Nephron (organoid): ENCODE data around the gene PFAS.

Experiments used
- H3K27ac Mint-ChIP-seq, 3 experiments: 2 replicates each; pipeline ENCODE4 v1.8.0; 2020; ENCODE audit warnings: mixed read lengths in 3 of 3, mild to moderate bottlenecking in 2 of 3, moderate library complexity in 1 of 3
- H3K27me3 Mint-ChIP-seq: 2 replicates; pipeline ENCODE4 v1.8.0; 2021; ENCODE audit warnings: low read depth, mild to moderate bottlenecking, moderate library complexity, mixed read lengths
- H3K36me3 Mint-ChIP-seq: 2 replicates; pipeline ENCODE4 v1.8.0; 2020; ENCODE audit warnings: low read depth, mixed read lengths
- H3K4me1 Mint-ChIP-seq: 2 replicates; pipeline ENCODE4 v1.8.0; 2020; ENCODE audit warnings: mixed read lengths
- H3K4me3 Mint-ChIP-seq, 3 experiments: 2 replicates each; pipeline ENCODE4 v1.8.0; 2020; ENCODE audit warnings: mild to moderate bottlenecking in 3 of 3, mixed read lengths in 3 of 3, moderate library complexity in 2 of 3
- H3K9me3 Mint-ChIP-seq: 2 replicates; pipeline ENCODE4 v1.8.0; 2020; ENCODE audit warnings: mixed read lengths
- TF ChIP-seq, protein P1 (sequence below), 3 experiments: fragments of 200-600 bp; sonication (generic); IDR thresholded peaks; one replicate each; pipeline ENCODE4 v1.5.0; 2021; ENCODE audit warnings: antibody characterized with exemption in 3 of 3; ENCODE audit not compliant: unreplicated experiment in 3 of 3

PFAS gene

DNA sequence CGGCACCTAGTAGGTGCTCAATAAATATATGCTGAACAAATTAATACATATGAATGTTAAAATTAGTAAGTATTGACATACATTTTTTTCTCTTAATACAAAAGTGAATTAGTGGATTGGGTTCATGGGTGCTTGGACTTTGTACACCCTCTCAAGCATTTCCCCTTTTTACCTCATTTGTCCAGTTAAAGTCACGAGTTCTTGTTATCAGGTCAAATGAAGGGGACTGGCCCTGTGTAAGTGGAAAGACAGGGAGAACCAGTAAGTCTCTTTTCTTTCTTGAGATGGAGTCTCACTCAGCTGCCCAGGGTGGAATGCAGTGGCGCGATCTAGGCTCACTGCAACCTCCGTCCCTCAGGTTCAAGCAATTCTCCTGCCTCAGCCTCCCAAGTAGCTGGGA, 25.7 kb downstream of the PFAS start:
- Mint-ChIP-seq H3K36me3 (peaks cover 18% of the 10 kb centered on the region), H3K4me1 (peaks cover 10% of the 10 kb centered on the region), H3K27me3 (no peaks in the 10 kb centered on the region)

DNA sequence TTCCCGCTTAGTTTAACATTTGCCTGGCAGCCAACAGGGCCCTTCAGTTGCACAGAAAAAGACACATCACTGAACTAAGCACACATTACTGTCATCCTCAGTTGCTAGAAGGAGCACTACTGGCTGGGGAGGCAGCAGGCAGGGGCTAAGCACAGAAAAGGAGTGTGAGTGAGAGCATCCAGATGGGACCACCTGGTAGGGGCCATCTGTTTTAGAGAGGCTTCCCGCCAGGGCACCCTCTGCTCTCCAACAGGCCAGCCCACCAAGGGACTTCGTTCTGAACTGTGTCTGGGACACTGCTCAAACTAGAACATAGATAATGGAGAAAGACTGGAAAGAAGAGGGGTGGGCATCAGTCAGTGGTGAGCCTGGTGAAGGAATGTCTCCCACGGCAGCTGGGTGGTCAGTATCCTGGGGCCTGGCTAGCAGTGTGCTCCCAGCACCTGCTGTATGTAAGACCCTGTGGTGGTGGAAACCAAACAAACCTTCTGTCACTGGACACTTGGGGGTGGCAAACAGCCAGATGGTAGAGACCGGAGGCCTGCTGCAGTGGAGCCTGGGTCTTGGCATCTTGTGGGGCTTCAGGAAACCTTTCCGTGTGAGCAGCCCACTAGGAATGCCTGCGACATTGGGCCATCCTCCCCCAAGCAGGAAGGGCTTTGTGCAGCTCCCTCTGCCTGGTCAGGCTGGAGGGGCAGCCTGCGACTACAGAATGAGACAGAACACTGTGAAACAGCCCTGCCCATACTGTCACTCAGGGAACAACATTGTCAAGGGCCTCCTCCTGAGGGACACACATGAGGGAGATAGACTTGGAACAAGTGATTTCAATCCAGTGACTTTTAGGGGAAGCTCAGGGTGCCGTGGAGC, 26.6 kb downstream of the PFAS start:
- peaks cover 17% of the 10 kb centered on the region for H3K36me3 Mint-ChIP-seq

More for the DNA sequence above, 25.7 kb downstream of the PFAS start:
- no peak overlapping the region for H3K27ac Mint-ChIP-seq
- H3K4me3 Mint-ChIP-seq = no peak overlapping the region
- TF ChIP-seq, protein P1, sequence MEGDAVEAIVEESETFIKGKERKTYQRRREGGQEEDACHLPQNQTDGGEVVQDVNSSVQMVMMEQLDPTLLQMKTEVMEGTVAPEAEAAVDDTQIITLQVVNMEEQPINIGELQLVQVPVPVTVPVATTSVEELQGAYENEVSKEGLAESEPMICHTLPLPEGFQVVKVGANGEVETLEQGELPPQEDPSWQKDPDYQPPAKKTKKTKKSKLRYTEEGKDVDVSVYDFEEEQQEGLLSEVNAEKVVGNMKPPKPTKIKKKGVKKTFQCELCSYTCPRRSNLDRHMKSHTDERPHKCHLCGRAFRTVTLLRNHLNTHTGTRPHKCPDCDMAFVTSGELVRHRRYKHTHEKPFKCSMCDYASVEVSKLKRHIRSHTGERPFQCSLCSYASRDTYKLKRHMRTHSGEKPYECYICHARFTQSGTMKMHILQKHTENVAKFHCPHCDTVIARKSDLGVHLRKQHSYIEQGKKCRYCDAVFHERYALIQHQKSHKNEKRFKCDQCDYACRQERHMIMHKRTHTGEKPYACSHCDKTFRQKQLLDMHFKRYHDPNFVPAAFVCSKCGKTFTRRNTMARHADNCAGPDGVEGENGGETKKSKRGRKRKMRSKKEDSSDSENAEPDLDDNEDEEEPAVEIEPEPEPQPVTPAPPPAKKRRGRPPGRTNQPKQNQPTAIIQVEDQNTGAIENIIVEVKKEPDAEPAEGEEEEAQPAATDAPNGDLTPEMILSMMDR (IDR thresholded peaks at IDR 0.05; ENCODE audit: unreplicated experiment in 3 of 3) = no peak
- no peaks in the 10 kb centered on the region for H3K9me3 Mint-ChIP-seq

DNA sequence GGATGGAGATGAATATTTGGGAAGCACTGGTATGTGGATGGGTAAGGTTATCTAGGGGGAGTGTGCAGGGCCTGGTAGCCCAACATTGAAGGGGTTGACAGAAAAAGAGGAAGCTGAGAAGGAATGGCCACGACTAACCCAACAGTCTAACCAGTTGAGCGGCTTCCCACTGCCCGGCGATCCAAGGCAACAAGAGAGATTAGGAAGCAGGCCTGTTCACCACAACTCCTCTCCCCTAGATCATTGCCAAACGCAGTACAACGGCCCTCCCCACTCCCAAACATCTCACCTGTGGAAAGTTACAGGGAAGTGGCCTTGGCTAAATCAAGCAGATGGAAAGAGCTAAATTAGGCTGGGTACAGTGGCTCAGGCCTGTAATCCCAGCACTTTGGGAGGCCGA, 28.2 kb downstream of the PFAS start:
- Mint-ChIP-seq H3K4me1 (peaks cover 10% of the 10 kb centered on the region), H3K36me3 (peaks cover 8% of the 10 kb centered on the region), H3K9me3 (no peaks in the 10 kb centered on the region), H3K27ac (no peak overlapping the region), H3K27me3 (no peaks in the 10 kb centered on the region), H3K4me3 (no peak overlapping the region)
- TF ChIP-seq, protein P1 (IDR thresholded peaks at IDR 0.05; ENCODE audit: unreplicated experiment in 3 of 3) = no peak

More for the DNA sequence above, 26.6 kb downstream of the PFAS start:
- Mint-ChIP-seq H3K27ac (peak overlapping the region; percentile 49 to 88 (median 59)), H3K4me3 (no peak overlapping the region), H3K9me3 (no peaks in the 10 kb centered on the region), H3K27me3 (no peaks in the 10 kb centered on the region), H3K4me1 (peaks cover 10% of the 10 kb centered on the region)
- TF ChIP-seq, protein P1 (IDR thresholded peaks at IDR 0.05; ENCODE audit: unreplicated experiment in 3 of 3) = no peak

DNA sequence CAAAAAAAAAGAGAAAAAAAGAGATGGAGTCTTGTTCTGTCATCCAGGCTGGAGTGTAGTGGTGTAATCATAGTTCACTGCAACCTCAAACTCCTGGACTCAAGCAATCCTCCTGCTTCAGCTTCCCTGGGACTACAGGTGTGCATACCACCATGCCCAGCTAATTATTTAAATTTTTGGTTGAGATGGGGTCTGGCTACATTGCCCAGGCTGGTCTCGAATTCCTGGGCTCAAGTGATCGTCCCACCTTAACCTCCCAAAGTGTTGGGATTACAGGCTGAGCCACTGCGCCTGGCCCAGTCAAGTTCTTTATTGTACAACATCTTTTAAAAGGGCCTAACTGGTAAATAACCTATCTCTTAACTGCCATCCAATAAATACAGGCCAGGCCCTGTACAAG, 33.3 kb downstream of the PFAS start:
- TF ChIP-seq, protein P1 (IDR thresholded peaks at IDR 0.05; ENCODE audit: unreplicated experiment in 3 of 3) = no peak
- Mint-ChIP-seq H3K4me1 (no peaks in the 10 kb centered on the region), H3K27me3 (no peaks in the 10 kb centered on the region), H3K9me3 (no peaks in the 10 kb centered on the region), H3K27ac (no peak overlapping the region), H3K36me3 (no peaks in the 10 kb centered on the region), H3K4me3 (no peak overlapping the region)

DNA sequence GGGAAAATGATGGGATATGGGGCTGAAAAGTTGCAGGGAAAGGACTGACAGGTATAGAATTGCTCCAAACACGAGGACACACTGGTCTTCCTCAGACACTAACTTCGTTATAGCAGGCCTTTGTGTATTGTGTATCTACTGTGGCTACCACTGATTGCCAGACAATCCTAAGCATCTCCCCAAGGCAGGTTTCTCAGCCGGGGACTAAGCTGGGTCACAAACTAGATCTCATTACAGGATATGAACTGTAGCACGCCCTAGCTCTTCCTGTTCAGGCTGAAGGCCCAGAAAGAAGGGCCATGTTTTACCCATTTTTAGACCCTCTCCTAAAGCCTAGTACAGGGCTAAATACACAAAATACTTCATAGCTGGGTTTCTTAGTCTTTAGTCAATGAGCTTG, 34.3 kb downstream of the PFAS start:
- Mint-ChIP-seq H3K9me3 (no peaks in the 10 kb centered on the region), H3K27ac (no peak overlapping the region), H3K4me1 (peaks cover 5% of the 10 kb centered on the region), H3K36me3 (no peaks in the 10 kb centered on the region), H3K4me3 (no peak overlapping the region), H3K27me3 (no peaks in the 10 kb centered on the region)
- TF ChIP-seq, protein P1 (IDR thresholded peaks at IDR 0.05; ENCODE audit: unreplicated experiment in 3 of 3) = no peak

DNA sequence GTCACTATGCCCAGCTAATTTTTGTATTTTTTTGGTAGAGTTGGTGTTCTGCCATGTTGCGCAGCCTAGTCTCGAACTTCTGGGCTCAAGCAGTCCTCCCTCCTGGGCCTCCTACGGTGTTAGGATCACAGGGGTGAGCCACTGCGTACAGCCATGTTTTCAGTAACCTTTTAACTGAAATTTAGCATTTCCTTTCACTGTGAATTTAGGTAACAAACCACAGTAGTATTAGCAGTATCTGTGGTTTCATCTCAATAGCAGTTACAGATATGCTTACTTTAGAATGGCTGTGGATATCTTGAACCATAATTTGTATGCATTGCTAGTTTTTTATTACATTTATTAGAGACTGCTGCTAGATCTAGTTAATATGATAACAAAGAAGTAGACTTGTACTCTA, 35.0 kb downstream of the PFAS start:
- no peak overlapping the region for H3K4me3 Mint-ChIP-seq

More for the DNA sequence above, 35.0 kb downstream of the PFAS start:
- TF ChIP-seq, protein P1 (IDR thresholded peaks at IDR 0.05; ENCODE audit: unreplicated experiment in 3 of 3) = no peak
- Mint-ChIP-seq H3K27ac (no peak overlapping the region), H3K27me3 (no peaks in the 10 kb centered on the region), H3K4me1 (peaks cover 5% of the 10 kb centered on the region), H3K9me3 (no peaks in the 10 kb centered on the region), H3K36me3 (no peaks in the 10 kb centered on the region)
